Measurements from ENCODE around the gene SEMA5B. TPM values are rescaled to one million over a fixed set of nuclear protein-coding genes. Genes with fewer than 3 reads are reported as not detected.

Gene SEMA5B
- total and polyA plus RNA-seq, 2 experiments from 2014 or later, result 8.0 to 26.8 TPM

GRCh38 chr3:122928396-122929187, 99.0 kb downstream of the SEMA5B start:
- Mint-ChIP-seq H3K36me3 (ENCODE audit: low read depth) (no peaks in the 10 kb centered on the region), H3K4me1 (no peaks in the 10 kb centered on the region), H3K4me3 (no peak overlapping the region), H3K9me3 (no peaks in the 10 kb centered on the region), H3K27ac (no peak overlapping the region), H3K27me3 (ENCODE audit: insufficient read depth, low read depth, poor library complexity) (peaks cover 14% of the 10 kb centered on the region)
- Histone ChIP-seq H2AFZ (no peak overlapping the region), H4K20me1 (replicated peaks; ENCODE audit: insufficient read depth) (no peaks in the 10 kb centered on the region; the same call in none of the 2 replicates), H3K4me1 (ENCODE audit: insufficient read depth) (no peaks in the 10 kb centered on the region), H3K27me3 (ENCODE audit: insufficient read depth) (peaks cover under 1% of the 10 kb centered on the region; the same call in 1 of the 2 replicates), H3K27ac (ENCODE audit: low read depth) (no peak overlapping the region), H3K4me3 (no peak overlapping the region), H3K36me3 (ENCODE audit: insufficient read depth) (no peaks in the 10 kb centered on the region), H3K79me2 (replicated peaks; ENCODE audit: insufficient read depth) (no peaks in the 10 kb centered on the region), H3K4me2 (no peak overlapping the region), H3K9me2 (ENCODE audit: insufficient read depth) (no peaks in the 10 kb centered on the region), H3F3A (replicated peaks; ENCODE audit: low read depth) (no peaks in the 10 kb centered on the region)
- ATAC-seq (no peak), DNase-seq (ENCODE audit: low spot score) (no peak)
- no peak for TF ChIP-seq STAT1 (IDR thresholded peaks at IDR 0.05; ENCODE audit: unreplicated experiment)
- TF ChIP-seq CREB1 (CRISPR knock-in tag; IDR thresholded peaks at IDR 0.05; ENCODE audit: low read depth), result no peak
- TF ChIP-seq EZH2 (IDR thresholded peaks at IDR 0.05; ENCODE audit: low read depth, unreplicated experiment), result no peak
- TF ChIP-seq ZNF462 (CRISPR knock-in tag; IDR thresholded peaks at IDR 0.05), result no peak
- no peak for TF ChIP-seq ETS1 (IDR thresholded peaks at IDR 0.05)
- TF ChIP-seq JUNB (IDR thresholded peaks at IDR 0.05; ENCODE audit: unreplicated experiment), result no peak
- TF ChIP-seq REST (IDR thresholded peaks at IDR 0.05; ENCODE audit: unreplicated experiment), result no peak
- no peak for TF ChIP-seq POLR2AphosphoS5 (IDR thresholded peaks at IDR 0.05; ENCODE audit: low read depth)
- TF ChIP-seq CTCF (conservative IDR thresholded peaks at IDR 0.05; ENCODE audit: low read depth in 2 of 2), result no peak
- no peak for TF ChIP-seq ZNF114 (CRISPR knock-in tag; IDR thresholded peaks at IDR 0.05)
- TF ChIP-seq EZH2phosphoT487 (IDR thresholded peaks at IDR 0.05; ENCODE audit: unreplicated experiment), result no peak
- TF ChIP-seq NANOG (IDR thresholded peaks at IDR 0.05; ENCODE audit: borderline replicate concordance), result no peak
- no peak for TF ChIP-seq ZNF331 (CRISPR knock-in tag; IDR thresholded peaks at IDR 0.05; ENCODE audit: low read depth)
